PFSK-1 (cell line): Measurements from ENCODE around the gene PANK2.

Experiments
- FOXP2 ChIP-seq: optimal IDR thresholded peaks from 2 replicates; pipeline ENCODE3; 2011; ENCODE audit warnings: borderline replicate concordance, control low read depth, inconsistent platforms; ENCODE audit not compliant: insufficient read depth; ENCODE audit errors: extremely low read length, extremely low read depth
- REST ChIP-seq, 2 experiments: IDR thresholded peaks; 2 replicates each; pipeline versions ENCODE4 v1.6.1 to v1.8.0; 2011 to 2012; ENCODE audit warnings: low read depth in 2 of 2, low read length in 2 of 2, control low read depth in 1 of 2, inconsistent platforms in 1 of 2, mild to moderate bottlenecking in 1 of 2, moderate library complexity in 1 of 2; ENCODE audit not compliant: insufficient read depth in 1 of 2
- TAF1 ChIP-seq: IDR thresholded peaks from 2 replicates; pipeline ENCODE4 v1.6.1; 2012; ENCODE audit warnings: low read length, control low read depth, borderline replicate concordance; ENCODE audit not compliant: insufficient read depth

GRCh38 chr20:3896302-3896701 is 7.1 kb downstream of the PANK2 start:
- TF ChIP-seq REST (IDR thresholded peaks at IDR 0.05; ENCODE audit: insufficient read depth in 1 of 2, low read depth in 2 of 2, low read length in 2 of 2) (no peak), TAF1 (no peak), FOXP2 (no peak)
